ENCODE results near the gene SNX15. TPM values are rescaled to one million over a fixed set of nuclear protein-coding genes. Genes with fewer than 3 reads are reported as not detected.

Gene SNX15
- total RNA-seq, 4 donors from 2014 or later, result 11.6 to 36.4 (median 19.2) TPM

- Histone ChIP-seq H3K27ac (peak overlapping the region in 2 of 3 donors; percentile 74 to 90), H3K9me3 (no peaks in the 10 kb centered on the region), H3K36me3 (no peaks in the 10 kb centered on the region), H3K4me3 (replicated peaks in 1 of 3) (no peak overlapping the region), H3K4me1 (peaks cover 8 to 12% of the 10 kb centered on the region in 2 donors), H3K27me3 (no peaks in the 10 kb centered on the region)
- intact Hi-C loops (cut with DNase I), result loop anchor here (5.0 to 10.0 kb wide), 2 partner anchors 105 to 182 kb away; partner anchors contain the start of genes CDC42BPG and PPP2R5B
- TF ChIP-seq POLR2A (IDR thresholded peaks at IDR 0.05), result no peak
- no peak for TF ChIP-seq CTCF (IDR thresholded peaks at IDR 0.05)
- no peak for DNase-seq
- 57 to 58% methylated on average over 10 of the region's 10 CpGs for WGBS, 2 donors
These were observed 429 bp upstream of the SNX15 start for GRCh38 chr11:65026810-65027209.

GRCh38 chr11:65032216-65032615 lies 5.0 kb downstream of the SNX15 start:
- no peaks in the 10 kb centered on the region for H3K9me3 ChIP-seq
- 79 to 90% methylated on average over 12 to 13 of the region's 13 CpGs for WGBS, 2 donors
- TF ChIP-seq CTCF (IDR thresholded peaks at IDR 0.05) (no peak), POLR2A (IDR thresholded peaks at IDR 0.05) (no peak)
- H3K27me3 ChIP-seq, result no peaks in the 10 kb centered on the region
- H3K4me3 ChIP-seq (replicated peaks in 1 of 3), result no peak overlapping the region
- no peak overlapping the region for H3K27ac ChIP-seq
- intact Hi-C loops (cut with DNase I), result no loop called here
- H3K36me3 ChIP-seq, result peaks cover 17 to 31% of the 10 kb centered on the region in 2 donors
- peaks cover 8% of the 10 kb centered on the region in 2 donors for H3K4me1 ChIP-seq
- no peak for DNase-seq

GRCh38 chr11:65034423-65034822 lies 7.2 kb downstream of the SNX15 start:
- peaks cover 17 to 37% of the 10 kb centered on the region in 2 donors for H3K36me3 ChIP-seq
- 100% methylated on average over 2 of the region's 2 CpGs for WGBS, 2 donors
- no peaks in the 10 kb centered on the region for H3K27me3 ChIP-seq
- no peak for DNase-seq
- TF ChIP-seq POLR2A (IDR thresholded peaks at IDR 0.05) (no peak), CTCF (IDR thresholded peaks at IDR 0.05) (no peak)
- H3K4me1 ChIP-seq, result no peaks in the 10 kb centered on the region
- no peak overlapping the region for H3K4me3 ChIP-seq (replicated peaks in 1 of 3)
- intact Hi-C loops (cut with DNase I), result no loop called here
- H3K9me3 ChIP-seq, result no peaks in the 10 kb centered on the region
- H3K27ac ChIP-seq, result no peak overlapping the region

- TF ChIP-seq POLR2A (IDR thresholded peaks at IDR 0.05) (no peak), CTCF (IDR thresholded peaks at IDR 0.05) (no peak)
- Histone ChIP-seq H3K9me3 (no peaks in the 10 kb centered on the region), H3K27ac (no peak overlapping the region), H3K27me3 (no peaks in the 10 kb centered on the region), H3K36me3 (peaks cover 17 to 37% of the 10 kb centered on the region in 2 donors), H3K4me1 (peaks cover 3 to 6% of the 10 kb centered on the region in 2 donors), H3K4me3 (replicated peaks in 1 of 3) (no peak overlapping the region)
- DNase-seq, result no peak
- intact Hi-C loops (cut with DNase I), result no loop called here
- 85 to 89% methylated on average over 6 to 11 of the region's 11 CpGs for WGBS, 2 donors
These were observed 8.3 kb downstream of the SNX15 start for GRCh38 chr11:65035579-65035978.

GRCh38 chr11:65036931-65037330 lies 9.7 kb downstream of the SNX15 start:
- Histone ChIP-seq H3K4me1 (peaks cover 7 to 9% of the 10 kb centered on the region in 2 donors), H3K4me3 (replicated peaks in 1 of 3) (no peak overlapping the region), H3K27ac (peak overlapping the region in 1 of 3 donors; percentile 17), H3K9me3 (no peaks in the 10 kb centered on the region), H3K27me3 (no peaks in the 10 kb centered on the region), H3K36me3 (peaks cover 17 to 37% of the 10 kb centered on the region in 2 donors)
- peak; percentile 91 for DNase-seq
- TF ChIP-seq POLR2A (IDR thresholded peaks at IDR 0.05) (no peak), CTCF (IDR thresholded peaks at IDR 0.05) (no peak)
- 52 to 53% methylated on average over 6 of the region's 6 CpGs for WGBS, 2 donors
- intact Hi-C loops (cut with DNase I), result no loop called here
